Activated effector memory CD4-positive, alpha-beta T cell treated with Interleukin-2 at 50 U/mL for 16 hours (primary cell): ENCODE data around the gene ZNF746.
"Not testable (repeated sequence)": the region's sequence is repeated elsewhere in the genome, so short reads cannot be mapped to it uniquely, and the experiment has no call there.

Experiments
- DNase-seq: peaks from one replicate; pipeline ENCODE4 v3.0.0-alpha.2; 2020

Gene ZNF746

DNA sequence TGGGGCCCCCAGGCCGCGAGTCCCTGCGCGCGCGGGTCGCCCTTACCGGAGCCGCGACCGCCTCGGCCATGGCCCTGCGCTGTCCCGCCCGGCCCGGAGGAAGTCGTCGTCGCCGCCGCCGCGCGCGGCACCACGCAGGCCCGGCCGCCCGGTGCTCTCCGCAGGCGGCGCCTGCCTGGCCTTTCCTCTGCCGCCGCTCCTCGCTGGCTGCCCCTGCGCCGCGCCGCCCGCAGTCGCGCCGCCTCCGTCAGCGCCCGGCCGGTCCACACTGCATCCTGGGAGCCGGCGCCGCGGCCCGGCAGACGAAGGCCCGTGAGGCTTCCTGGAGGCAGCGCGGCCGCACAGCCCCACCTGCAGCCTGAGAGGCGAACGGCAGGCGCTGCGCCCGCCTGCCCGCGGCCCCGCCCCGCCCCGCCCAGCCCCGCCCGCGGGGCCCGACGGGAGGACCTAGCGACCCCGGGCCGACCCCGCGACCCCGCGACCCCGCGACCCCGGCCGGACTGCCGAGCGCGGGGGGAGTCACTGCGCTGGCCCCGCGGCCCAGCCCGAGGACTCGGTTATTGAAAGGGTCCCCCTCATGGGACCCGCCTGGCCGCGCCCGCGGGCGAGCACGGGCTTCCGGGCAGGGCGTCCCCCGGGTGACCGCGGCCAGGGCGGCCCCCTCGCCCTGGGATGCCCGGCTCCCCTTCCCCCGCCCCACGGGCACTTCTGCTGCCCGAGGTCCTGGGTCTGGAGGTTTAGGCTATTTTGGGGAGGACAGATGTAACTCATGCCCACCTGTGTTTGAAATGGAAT, at the start of gene ZNF746:
Gene ZNF746, minus strand, starts transcription at position 343 of the 795 bp plus-strand sequence. Its CDS starts 273 bp downstream, at position 70.
- peak; percentile 72 for DNase-seq

DNA sequence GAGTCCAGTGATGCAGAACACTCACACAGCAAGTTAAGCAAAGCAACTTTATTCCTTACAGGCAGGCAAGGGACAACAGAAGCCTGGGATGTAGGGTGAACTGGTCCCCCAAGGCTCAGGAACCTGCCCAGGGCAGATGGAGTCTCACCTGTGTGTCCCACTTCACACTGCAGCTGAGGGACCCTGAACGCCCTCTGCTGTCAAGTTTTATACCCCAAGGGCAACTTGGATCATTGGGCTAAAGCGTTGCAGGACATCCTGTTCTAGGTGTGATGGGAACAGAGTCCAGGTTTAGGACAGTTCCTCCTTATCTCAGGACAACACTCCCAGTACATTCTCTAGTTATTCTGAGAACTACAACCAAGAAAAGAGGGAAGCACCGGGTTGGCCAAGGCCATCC, 49.5 kb upstream of the ZNF746 start:
- DNase-seq, result no peak

DNA sequence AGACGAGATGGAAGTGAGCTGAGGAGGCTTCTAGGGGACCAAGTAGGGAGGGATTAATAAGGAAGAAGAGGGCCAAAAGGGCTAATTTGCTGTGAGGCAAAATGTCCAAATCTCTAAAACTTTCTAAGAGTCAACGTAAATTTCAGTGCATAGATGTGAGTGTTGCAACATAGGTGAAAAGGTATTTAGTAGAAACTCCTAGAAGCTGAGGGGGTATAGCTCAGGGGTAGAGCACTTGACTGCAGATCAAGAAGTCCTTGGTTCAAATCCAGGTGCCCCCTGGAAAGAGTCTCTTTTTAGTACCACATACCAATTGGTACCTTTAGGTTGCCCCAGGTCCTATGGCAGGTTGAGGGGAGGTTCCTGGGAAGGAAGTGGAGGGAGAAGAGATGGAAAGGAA, 48.7 kb upstream of the ZNF746 start:
- no peak for DNase-seq

DNA sequence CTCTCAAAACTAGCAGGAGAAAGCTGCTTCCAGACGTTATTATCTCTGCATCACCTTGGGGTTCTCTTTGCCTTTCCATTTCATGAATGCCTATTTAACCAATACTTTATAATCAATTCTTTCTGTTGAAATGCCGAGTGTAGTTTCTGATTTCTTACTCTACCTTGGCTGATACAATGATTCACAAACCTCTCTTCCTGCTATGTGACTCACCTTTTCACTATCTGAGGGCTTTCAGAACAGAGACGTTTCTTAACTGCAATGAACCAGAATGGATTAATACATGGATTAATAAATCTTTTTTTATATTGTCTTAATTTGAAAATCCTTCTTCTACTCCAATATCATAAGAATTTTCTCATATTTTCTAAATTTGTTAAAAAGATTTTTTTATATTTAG, 46.4 kb upstream of the ZNF746 start:
- DNase-seq, result no peak

DNA sequence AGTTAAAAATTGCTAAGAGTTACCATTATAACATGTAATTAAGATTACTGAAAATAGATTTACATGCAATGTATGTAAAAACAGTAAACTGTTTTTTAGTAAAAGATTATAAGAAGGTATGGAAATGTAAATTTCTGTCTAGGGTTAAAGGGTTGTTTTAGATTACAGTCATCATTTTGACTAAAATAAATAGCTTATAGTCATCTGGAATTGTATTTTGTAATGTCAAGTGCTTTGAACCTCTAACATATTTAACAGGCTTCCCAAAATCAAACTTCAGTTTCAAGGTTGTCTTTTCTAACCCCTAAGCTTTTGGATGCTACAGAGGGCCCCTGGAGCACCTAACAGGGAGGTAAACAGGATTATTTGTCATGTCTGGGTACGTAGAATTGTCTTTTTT, 35.0 kb upstream of the ZNF746 start:
- DNase-seq, result no peak

DNA sequence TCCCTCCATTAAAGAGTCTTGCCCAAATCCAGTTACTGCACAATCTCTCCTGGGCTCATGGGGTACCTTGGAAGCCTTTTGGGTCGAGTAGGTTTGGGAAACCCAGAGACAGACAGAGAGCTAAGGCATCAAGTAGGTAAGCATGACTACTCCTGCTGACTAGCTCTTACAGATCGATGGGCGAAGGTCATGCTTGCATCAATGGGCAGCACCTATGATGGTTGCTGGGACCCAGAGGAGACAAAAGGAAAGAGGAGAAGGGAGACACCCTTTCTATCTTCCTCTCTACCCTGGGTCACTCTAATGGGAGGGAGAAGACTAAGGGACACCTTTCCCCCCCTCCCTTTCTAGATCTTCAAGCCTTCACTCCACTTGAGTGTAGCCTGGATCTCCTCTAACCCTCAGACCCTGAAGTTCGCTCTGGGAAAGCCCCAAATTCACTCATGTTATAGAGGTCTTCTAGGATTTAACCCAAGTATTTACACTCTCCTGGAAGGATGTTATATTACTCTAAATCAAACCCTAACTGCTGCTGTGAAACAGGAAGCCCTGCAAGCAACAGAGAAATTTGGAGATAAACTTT, 31.6 kb upstream of the ZNF746 start:
- no peak for DNase-seq

DNA sequence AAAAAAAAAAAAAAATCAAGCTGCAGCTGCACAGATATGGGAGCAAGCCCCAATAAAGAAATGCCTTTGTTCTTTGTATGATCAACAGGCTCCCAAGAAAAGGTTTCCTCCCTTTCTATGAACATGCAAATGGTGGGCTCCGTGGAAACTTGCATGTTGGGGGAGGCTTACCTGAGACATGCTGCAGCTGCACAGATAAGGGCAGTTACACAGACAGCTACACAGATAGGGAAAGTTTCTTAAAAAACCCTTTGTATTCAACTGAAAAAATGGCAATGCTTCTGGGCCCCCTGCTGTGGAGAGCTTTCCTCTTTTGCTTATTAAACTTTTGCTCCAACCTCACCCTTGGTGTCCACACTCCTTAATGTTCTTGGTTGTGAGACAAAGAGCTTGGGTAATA, 29.8 kb upstream of the ZNF746 start:
- no peak for DNase-seq

DNA sequence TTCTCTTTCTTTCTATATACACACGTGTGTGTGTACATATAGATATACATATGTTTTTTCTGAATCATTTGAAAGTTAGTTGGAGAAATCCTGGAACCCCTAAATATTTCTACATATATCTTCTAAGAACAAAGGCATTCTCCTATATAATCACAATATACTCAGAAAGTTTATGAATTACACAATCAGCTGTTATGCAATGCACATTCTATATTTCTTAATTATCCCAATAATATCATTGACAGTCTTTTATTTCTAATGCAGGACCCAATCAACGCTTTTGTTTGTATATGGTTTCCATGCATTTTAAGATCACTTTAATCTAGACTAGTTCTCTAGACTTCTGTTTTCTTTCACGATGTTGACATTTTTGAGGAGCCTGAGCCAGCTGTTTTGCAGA, 27.7 kb upstream of the ZNF746 start:
- no peak for DNase-seq

DNA sequence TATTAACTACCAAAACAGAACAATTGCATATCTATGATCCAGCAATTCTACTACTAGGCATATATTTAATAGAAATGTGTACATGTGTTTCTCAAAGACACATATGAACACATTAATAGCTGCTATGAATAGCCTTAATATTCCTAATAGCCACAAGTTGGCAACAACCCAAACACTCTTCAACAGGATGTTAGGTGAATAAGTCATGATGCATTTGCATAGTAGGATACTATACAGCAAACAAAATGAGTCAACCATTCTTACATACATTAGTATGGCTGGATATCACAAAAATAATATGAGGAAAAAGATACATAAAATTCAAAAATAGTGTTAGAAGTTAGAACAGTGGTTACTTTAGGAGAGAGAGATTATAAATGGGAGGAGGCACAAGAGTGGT, 26.8 kb upstream of the ZNF746 start:
- DNase-seq, result no peak

DNA sequence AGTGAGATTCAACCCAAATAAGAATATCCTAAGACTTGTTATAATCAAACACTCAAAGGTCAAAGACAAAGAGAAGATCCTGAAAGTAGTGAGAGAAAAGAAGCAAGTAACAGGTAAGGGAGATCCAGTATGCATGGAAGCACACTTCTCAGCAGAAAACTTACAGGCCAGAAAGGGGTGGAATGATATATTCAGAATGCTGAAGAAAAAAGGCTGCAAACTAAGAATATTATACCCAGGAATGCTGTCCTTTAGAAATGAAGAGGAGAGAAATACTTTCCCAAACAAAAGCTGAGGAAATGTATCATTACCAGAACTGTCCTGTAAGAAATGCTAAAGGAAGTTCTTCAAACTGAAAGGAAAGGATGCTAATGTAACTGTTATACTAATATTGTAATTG, 12.6 kb upstream of the ZNF746 start:
- DNase-seq, result no peak

DNA sequence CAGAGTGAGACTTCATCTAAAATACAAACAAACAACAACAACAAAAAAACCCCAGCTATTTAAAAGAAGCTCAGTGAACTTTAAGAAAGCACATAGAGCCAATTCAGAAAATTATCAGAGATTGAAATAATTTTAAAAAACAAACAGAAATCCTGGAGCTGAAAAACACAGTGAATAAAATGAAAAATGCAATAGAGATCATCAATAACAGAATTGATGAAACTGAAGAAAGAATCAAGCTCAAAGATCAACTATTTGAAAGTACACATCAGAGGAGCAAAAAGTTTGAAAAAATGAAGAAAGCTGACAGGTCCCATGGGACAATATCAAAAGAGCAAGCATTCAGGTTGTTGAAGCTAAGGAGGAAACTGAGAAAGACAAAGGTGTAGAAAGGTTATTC, 12.2 kb upstream of the ZNF746 start:
- no peak for DNase-seq

DNA sequence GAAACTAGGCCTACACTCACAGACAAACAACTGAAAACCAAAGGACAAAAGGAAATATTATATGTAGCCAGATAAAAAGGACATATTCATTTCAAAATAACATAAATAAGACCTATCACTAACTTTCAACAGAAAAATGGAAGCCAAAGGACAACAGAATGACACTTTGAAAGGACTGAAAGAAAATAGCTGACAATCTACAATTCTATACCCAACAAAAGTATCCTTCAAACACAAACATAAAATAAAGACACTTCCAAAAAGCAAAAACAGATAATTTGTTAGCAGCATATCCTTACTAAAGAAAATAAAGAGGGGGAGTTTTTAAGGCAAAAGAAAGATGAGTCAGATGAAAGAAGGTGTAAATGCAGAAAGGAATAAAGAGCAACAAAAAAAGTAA, 7.9 kb upstream of the ZNF746 start:
- no peak for DNase-seq

DNA sequence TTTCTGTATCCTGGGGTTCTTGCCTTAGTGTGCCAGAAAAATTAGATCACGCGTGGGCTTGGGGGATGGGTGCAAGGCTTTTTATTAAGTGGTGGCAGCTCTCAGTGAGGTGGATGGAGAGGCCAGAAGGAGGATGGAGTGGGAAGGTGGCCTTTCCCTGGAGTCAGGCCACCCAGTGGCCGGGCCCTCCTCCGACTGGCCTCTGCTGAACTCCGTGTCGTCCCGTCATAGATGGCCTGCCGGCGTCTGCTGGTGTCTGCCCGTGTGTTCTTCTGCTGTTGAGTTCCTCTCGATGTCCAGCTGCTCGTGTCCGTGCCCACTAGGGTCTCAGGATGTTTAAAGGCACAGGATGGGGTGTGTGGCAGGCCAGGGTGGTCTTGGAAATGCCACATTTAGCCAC, 4.0 kb upstream of the ZNF746 start:
- no peak for DNase-seq

DNA sequence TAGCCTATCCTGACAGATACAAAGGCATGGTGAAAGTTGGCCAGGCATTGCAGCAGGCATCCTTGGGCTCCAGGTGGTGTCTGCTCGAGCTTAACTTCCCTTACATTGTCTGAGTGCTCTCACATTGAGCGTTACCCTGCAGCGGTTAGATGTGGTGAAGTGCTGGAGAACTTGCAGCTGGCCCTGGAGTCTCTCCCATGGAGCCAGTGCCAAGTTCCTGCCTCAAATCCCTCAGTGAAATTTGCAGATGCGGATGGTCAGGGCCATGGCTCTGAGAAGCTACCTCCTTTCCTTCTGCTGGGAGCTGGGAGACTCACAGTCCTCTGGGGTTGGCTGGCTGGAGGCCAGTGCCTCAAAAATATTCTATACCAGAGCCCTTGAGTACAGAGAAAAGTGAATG, 3.3 kb upstream of the ZNF746 start:
- no peak for DNase-seq

DNA sequence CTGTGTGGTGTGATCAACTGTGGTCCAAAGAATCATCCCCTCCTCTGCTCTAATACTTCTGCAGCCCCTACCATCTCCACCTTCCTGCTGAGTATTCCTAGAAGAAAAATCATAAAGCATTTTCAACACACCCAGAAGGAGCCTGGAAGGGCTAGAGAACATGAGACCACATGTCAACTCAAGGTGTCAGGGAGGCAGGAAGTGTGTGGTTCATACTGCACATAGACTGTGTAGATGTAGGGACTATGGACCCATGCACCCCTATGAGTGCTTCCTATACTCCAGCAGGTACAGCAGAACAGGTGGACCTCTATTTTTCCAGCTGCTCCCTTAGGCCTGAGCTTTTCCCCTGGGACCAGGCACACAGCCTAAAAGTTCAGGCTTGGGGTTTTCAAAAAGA, 2.6 kb upstream of the ZNF746 start:
- DNase-seq, result no peak

DNA sequence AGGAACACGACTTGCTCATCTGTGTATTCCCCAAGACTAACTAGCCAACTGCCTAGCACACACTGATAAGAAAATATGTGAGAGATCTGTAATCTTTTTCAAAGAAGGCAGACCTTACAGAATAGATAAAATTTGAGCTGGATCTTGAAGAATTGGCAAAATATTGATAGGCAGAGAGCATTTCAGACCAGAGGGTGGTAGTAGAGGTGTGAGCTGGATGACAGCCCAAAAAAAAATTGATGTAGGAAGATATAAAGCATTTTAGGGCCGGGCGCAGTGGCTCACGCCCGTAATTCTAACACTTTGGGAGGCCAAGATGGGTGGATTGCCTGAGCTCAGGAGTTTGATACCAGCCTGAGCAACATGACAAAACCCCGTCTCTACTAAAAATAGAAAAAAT, 1.2 kb upstream of the ZNF746 start:
- no peak for DNase-seq

DNA sequence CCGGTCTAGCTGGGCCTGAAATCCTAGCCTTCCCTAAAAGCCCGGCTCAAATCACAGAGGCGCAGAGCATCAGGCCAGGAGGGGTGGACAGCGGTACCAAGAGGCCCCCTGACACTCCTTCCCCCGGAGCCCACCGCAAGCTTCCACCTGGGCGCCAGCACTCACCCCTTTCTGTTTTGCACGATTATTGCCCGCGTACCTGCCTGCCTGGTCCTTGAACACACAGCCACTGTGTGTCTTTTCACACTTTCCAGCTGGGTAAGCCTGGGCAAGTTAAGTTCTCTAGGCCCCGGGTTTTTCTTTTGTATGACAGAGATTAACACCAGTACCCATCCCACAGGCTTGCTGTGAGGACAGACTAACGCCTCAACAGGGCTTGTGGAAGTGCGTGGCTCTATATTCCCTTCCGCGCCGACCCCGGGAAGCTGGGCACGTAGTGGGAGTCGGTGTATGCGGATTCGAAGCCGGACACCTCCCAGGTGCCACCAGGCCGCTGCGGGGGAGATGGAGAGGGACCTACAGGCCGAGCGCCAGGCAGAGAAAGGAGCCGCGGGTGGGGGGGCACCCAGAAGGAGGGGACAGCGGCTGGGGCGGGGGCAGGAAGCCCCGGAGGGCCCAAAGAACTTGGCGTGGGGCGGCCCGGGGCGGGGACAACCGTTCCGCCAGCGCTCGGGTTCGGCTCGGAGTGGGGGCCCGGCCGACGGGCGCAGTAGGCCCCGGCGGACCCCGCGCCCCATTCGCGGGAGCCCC, 792 bp downstream of the ZNF746 start:
- DNase-seq, result peak; percentile 40

DNA sequence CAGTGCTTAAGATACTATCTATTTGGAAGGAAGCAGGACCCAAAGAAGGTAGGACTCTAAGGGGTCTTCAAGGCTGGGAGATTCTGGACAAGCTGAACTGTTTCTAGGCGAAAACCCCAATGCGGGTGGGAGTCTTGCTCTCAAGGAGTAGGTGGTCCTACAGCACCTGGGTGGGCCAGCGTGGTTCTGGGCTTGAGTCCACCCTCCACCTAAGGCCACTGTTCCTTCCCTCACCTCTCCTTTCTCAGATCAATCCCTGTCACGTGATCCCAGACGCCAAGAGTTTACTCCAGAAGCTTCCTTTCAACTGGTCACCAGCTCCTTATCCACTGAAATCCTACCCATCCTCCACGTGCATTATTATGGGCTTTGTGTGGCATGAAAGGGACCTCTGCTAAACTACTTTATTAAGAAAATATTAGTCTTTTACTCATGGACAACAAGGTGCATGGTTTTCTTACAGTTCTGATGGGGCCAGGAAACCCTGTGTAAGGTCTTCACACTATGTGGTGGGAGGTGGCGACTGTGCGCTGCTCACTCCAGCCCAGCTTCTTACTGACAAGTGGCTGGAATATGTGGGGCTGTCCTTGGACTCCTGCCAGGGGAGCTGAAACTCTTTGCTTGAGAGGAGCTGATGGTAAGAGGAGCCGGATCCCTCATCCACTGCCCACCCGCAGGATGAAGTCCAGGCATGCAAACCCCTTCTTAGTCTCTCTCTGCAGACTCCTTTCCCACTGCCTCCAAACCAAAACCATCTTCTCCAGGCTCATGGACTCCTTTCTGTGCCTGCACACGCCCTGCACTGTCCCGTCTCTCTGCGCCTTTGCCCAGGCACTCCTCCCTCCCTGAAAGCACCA, 1.6 kb downstream of the ZNF746 start:
- DNase-seq, result no peak

DNA sequence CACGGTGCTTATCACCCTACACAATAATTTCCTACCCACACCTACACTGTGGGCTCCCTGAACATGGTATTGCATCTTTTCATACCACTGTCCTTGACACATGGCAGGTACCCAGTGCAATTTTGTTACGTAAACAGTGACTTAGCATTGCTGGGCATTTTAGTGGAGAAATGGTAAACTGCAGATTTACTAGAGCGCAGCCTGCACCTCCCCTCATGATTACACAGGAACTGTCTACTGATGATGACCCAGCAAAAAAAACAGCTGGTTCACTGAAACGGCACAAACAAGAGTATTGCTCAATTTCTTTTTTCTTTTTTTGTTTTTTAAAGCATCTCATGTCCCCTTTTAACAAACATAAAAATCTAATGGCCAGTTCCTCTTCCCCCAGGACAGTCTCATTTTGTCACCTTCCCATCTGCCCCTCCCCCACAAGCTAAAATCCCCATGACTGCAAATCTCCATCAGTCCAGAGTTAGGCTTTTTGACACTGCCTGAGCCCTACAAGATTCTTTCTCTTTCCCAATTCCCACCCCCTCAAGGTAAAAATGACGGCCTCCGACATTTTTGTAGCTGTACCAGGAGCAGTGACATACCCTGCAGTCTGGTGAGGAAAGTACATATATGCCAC, 2.8 kb downstream of the ZNF746 start:
- no peak for DNase-seq

DNA sequence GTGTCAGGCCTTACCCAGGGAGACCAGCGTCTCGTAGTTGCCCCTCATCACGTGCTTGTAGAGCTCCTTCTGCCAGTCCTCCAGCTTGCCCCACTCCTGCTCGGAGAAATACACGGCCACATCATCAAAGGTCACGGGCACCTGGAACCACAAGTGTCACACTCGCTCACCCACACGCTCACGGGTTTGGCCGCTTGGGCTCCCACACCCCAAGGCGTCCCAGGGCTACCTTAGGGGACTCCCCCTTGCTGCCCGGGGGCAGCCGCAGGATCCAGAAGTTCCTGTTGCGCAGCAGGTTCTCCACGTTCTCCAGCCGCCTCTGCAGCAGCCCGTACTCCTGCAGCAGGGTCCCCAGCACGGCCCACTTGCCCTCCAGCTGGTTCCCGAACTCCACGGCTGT, 3.6 kb downstream of the ZNF746 start:
- not testable (repeated sequence) for DNase-seq

DNA sequence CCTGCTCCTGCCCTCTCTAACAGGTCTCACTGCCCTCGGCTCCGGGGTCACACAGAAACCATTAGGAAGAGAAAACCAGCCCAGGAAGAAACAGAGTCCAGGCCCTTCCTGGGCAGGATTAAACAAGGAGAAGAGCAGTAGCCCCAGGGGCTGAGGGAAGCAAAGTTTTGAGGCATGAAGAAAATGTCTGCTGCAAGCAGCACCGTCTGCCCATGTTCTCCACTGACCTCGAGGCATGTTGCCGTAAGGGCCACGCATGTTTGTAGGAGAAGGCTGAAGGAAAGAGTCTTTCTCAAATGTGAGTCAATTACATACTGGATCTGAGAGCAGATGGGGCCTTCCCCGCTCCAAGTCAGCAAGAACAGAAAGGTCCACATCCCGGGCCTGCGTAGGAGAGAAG, 4.2 kb downstream of the ZNF746 start:
- no peak for DNase-seq

DNA sequence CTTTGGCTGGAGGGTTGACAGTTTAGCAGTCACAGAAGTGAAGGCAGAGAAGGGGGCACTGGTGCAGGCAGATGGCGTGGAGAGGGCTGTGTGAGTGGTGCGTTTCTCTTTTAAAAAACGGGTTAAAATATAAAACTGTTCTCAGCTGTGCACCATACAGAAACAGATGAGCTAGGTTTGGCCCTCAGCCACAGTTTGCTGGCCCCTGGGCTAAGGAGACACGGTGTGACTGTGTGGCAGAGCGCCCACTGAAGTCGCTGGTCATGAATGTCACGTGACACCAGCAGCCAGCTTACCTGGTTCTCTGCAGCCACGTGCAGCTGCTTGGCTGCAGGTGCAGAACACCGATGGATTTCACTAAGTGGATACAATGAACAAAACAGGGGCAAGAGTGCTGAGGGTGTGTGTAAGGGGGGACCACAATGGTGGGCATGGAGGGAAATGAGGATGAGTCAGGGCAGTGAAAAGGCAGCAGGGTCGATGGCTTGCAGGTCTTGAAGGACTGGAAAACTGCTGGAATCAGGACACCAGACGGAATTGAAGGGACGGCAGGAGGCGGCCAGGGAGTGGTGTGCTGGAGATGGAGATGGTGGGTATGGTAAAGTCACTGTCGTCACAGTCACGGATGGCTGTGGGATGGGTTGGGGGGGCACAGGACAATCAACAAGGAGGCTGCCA, 7.4 kb downstream of the ZNF746 start:
- DNase-seq, result no peak
